ENCODE measurements around the gene LONP2. TPM values are rescaled to one million over a fixed set of nuclear protein-coding genes. Genes with fewer than 3 reads are reported as not detected.
A peak's percentile ranks its signal among the peaks of the same experiment; 100 is the strongest.

LONP2 gene
- total and polyA plus RNA-seq, 9 of the 15 experiments (the other 6 are each of a cell fraction or from before 2014, with no cell fraction given), result 8.1 to 41.2 (median 25.6) TPM

GRCh38 chr16:48367441-48368049, 123.4 kb downstream of the LONP2 start (continued):
- TF ChIP-seq REST (IDR thresholded peaks at IDR 0.05; ENCODE audit: borderline replicate concordance), result 0 out of 2 replicates have a peak, but pooled peaks have one; percentile 17
- TF ChIP-seq REST (CRISPR knock-in tag; IDR thresholded peaks at IDR 0.05; ENCODE audit: low read depth), result no peak
- TF ChIP-seq POLR3G (IDR thresholded peaks at IDR 0.05; ENCODE audit: extremely low read depth, insufficient read length, insufficient replicate concordance), result no peak
- no peak for TF ChIP-seq PATZ1 (CRISPR knock-in tag; IDR thresholded peaks at IDR 0.05; ENCODE audit: borderline replicate concordance)
- TF ChIP-seq, protein P1, sequence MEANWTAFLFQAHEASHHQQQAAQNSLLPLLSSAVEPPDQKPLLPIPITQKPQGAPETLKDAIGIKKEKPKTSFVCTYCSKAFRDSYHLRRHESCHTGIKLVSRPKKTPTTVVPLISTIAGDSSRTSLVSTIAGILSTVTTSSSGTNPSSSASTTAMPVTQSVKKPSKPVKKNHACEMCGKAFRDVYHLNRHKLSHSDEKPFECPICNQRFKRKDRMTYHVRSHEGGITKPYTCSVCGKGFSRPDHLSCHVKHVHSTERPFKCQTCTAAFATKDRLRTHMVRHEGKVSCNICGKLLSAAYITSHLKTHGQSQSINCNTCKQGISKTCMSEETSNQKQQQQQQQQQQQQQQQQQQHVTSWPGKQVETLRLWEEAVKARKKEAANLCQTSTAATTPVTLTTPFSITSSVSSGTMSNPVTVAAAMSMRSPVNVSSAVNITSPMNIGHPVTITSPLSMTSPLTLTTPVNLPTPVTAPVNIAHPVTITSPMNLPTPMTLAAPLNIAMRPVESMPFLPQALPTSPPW (CRISPR knock-in tag; IDR thresholded peaks at IDR 0.05), result no peak
- no peak for TF ChIP-seq NCOA4 (IDR thresholded peaks at IDR 0.05; ENCODE audit: partially characterized antibody)
- peak; percentile 35; the same call in 1 of the 2 replicates for TF ChIP-seq NFE2 (IDR thresholded peaks at IDR 0.05; ENCODE audit: low read depth)
- peak; percentile 97 for TF ChIP-seq C11orf30 (IDR thresholded peaks at IDR 0.05; ENCODE audit: low read depth)
- no peak for TF ChIP-seq HNRNPL (IDR thresholded peaks at IDR 0.05; ENCODE audit: low read depth, low read length)
- no peak for TF ChIP-seq FOXJ2 (tag; IDR thresholded peaks at IDR 0.05)
- TF ChIP-seq MAFK (IDR thresholded peaks at IDR 0.05; ENCODE audit: low read length), result peak; percentile 95
- TF ChIP-seq MAFG (tag; conservative IDR thresholded peaks at IDR 0.05), result peak; percentile 94
- TF ChIP-seq ELF1 (tag; IDR thresholded peaks at IDR 0.05), result no peak
- 0 out of 2 replicates have a peak, but pooled peaks have one; percentile 41 for TF ChIP-seq ZNF589 (CRISPR knock-in tag; IDR thresholded peaks at IDR 0.05; ENCODE audit: low read depth)
- TF ChIP-seq ZNF274 (IDR thresholded peaks at IDR 0.05; ENCODE audit: borderline replicate concordance, low read depth, low read length), result no peak
- no peak for TF ChIP-seq FOS (IDR thresholded peaks at IDR 0.05; ENCODE audit: extremely low read depth, insufficient read length)
- TF ChIP-seq GATAD2B (IDR thresholded peaks at IDR 0.05; ENCODE audit: borderline replicate concordance), result no peak
